ENCODE results near the gene CLCN2. TPM values are rescaled to one million over a fixed set of nuclear protein-coding genes. Genes with fewer than 3 reads are reported as not detected.

Gene CLCN2
- 1 to 10 TPM; 3.4 to 5.1 (median 4.2) TPM for total RNA-seq (2021; fragmentation: NEBNext Ultra II Directional; extraction: Animal tissue kit (Norgen Biotek cat#: 25700))
- long read RNA-seq, partial matches to known transcripts: 0 of 3 reads
- long read RNA-seq, other reads (novel, unspliced or antisense): 1 of 3 reads

DNA sequence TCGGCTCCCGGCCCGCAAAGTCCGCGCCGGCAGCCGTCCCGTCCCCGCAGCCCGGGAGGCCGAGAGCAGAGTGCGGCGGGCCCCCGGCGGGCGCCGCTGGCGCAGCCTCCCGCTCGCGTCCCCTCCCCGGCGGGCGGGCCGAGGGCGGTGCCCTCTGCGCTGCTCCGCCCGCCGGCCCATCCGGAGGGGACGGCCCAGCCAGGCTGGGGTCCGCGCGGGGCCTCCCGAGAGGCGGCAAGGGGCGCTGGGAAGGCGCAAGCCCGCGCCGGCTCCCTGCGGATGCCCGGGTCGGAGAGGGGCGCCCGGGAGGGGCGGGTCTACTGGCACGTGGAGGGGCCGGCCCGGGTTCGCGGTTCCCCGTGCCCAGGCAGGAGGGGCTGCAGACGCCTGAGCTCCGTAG is at the start of gene CLCN2, which contains the start of gene POLR2H:
CLCN2 (minus strand) TSS at position 74 of the 400 bp plus-strand sequence. CDS start 126 bp downstream, outside the sequence.
POLR2H (plus strand) TSS at position 179 of the 400 bp plus-strand sequence. CDS start 1,783 bp downstream, outside the sequence.
- H3K9me3 Mint-ChIP-seq: no peaks in the 10 kb centered on the region
- H3K4me1 Mint-ChIP-seq (ENCODE audit: low read depth): peaks cover 32% of the 10 kb centered on the region
- H3K27ac Mint-ChIP-seq: peak within 1 kb of the TSS; percentile 99
- no peak for DNase-seq
- peaks cover 6% of the 10 kb centered on the region for H3K27me3 Mint-ChIP-seq (ENCODE audit: insufficient read depth)
- TF ChIP-seq, protein P1, sequence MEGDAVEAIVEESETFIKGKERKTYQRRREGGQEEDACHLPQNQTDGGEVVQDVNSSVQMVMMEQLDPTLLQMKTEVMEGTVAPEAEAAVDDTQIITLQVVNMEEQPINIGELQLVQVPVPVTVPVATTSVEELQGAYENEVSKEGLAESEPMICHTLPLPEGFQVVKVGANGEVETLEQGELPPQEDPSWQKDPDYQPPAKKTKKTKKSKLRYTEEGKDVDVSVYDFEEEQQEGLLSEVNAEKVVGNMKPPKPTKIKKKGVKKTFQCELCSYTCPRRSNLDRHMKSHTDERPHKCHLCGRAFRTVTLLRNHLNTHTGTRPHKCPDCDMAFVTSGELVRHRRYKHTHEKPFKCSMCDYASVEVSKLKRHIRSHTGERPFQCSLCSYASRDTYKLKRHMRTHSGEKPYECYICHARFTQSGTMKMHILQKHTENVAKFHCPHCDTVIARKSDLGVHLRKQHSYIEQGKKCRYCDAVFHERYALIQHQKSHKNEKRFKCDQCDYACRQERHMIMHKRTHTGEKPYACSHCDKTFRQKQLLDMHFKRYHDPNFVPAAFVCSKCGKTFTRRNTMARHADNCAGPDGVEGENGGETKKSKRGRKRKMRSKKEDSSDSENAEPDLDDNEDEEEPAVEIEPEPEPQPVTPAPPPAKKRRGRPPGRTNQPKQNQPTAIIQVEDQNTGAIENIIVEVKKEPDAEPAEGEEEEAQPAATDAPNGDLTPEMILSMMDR (IDR thresholded peaks at IDR 0.05): no peak
- H3K4me3 Mint-ChIP-seq: peak within 1 kb of the TSS; percentile 99
- H3K36me3 Mint-ChIP-seq (ENCODE audit: low read depth): peaks cover 12% of the 10 kb centered on the region

GRCh38 chr3:184409946-184410500 is 48.6 kb upstream of the CLCN2 start:
- no peaks in the 10 kb centered on the region for H3K36me3 Mint-ChIP-seq (ENCODE audit: low read depth)
- peaks cover 19% of the 10 kb centered on the region for H3K27me3 Mint-ChIP-seq (ENCODE audit: insufficient read depth)
- H3K9me3 Mint-ChIP-seq: no peaks in the 10 kb centered on the region
- H3K27ac Mint-ChIP-seq: no peak overlapping the region
- DNase-seq: no peak
- TF ChIP-seq, protein P1 (IDR thresholded peaks at IDR 0.05): no peak
- H3K4me3 Mint-ChIP-seq: no peak overlapping the region
- no peaks in the 10 kb centered on the region for H3K4me1 Mint-ChIP-seq (ENCODE audit: low read depth)

DNA sequence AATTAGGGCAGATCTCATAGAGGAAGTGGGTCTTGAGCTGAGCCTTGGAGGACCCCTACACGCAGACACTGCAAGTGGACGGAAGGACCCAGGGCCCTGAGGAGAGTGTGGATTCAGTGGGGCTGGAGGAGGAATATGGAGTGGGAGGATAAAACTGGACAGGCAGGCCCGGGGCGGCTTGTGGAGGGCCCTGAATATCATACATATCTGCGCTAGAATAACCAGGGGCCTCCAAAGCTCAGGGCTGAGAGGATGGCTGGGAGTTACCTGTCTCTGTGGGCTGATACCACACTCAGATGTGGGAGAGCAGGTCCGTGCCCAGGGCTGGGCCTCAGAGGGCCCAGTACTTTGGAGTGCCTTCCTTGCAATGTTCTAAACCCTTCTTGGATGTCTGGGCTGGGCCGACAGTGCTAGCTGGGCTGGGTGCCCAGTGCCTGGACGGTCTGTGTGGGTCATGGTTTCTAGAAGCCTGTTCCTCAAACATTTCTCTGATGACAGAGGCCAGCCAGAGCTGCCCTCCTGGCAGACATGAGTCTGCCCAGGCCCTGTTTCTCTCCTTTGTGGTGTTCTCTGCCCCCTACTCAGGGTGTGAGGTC is 48.0 kb upstream of the CLCN2 start:
- DNase-seq: no peak
- no peaks in the 10 kb centered on the region for H3K36me3 Mint-ChIP-seq (ENCODE audit: low read depth)
- no peaks in the 10 kb centered on the region for H3K4me1 Mint-ChIP-seq (ENCODE audit: low read depth)
- TF ChIP-seq, protein P1 (IDR thresholded peaks at IDR 0.05): no peak
- H3K27me3 Mint-ChIP-seq (ENCODE audit: insufficient read depth): peaks cover 20% of the 10 kb centered on the region
- H3K27ac Mint-ChIP-seq: no peak overlapping the region
- H3K9me3 Mint-ChIP-seq: no peaks in the 10 kb centered on the region
- no peak overlapping the region for H3K4me3 Mint-ChIP-seq

DNA sequence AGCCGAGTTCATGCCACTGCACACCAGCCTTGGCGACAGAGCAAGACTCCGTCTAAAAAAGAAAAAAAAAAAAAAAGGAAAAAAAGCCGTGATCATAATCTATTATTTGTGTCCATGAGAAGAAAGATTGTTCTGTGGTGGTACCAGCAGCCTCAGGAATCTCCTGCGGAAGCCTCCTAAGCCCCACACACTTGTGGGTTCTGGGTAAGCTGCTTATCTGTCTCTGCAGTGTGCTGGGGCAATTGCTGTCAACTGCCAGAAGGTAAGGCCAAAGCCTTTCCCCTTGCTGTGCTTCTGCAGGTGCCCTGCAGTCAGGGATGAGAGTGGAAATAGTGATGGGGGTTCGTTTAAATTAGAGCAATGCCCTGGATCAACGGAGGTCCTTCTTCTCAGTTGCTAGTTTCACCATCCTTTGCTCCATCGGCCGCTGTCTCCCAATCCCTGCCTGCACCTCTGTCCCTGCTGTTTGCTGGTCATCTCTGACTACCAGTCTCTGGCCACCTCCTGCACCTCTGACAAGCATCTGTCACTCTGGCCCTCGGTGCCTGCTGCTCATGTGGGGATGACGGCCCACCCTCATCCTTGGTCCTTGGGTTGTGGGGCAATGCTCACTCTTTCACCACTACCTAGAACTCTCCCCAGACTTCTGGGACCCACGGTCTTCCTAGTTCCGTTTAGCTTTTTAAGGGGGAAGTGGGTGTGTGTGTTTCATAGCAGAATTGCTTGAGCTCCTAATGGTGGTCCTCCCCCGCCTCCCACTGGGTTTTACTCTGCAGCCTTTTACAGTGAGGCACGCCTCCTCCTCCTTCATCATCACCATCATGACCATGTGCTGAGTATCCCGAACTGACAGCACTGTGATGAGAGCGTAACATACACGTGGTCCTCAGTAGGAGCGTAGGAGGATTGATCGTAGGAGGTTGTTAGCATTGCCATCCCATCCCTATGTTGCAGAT is 43.9 kb upstream of the CLCN2 start:
- no peak overlapping the region for H3K4me3 Mint-ChIP-seq

DNA sequence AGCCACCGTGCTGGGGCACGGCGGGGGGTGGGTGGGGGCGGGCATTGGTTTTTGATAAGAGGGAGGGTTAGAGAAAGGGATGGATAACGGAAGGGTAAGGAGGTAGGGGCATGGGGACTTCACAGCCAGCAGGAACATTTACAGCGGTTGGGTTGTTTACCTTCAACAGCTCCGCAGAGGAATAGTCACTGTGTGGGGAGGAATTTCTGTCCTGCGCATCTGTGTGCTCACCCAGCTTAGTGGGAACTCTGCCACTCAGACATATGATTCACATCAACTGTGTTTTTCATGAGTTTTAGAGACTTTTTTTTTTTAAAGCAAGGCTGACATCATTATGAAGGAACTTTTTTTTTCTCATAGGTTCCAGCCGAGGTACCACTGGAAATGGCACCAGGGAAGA is 38.0 kb upstream of the CLCN2 start:
- H3K27me3 Mint-ChIP-seq (ENCODE audit: insufficient read depth): peaks cover 45% of the 10 kb centered on the region
- no peaks in the 10 kb centered on the region for H3K9me3 Mint-ChIP-seq

More for the DNA sequence above, 43.9 kb upstream of the CLCN2 start:
- no peaks in the 10 kb centered on the region for H3K36me3 Mint-ChIP-seq (ENCODE audit: low read depth)
- H3K9me3 Mint-ChIP-seq: no peaks in the 10 kb centered on the region
- peaks cover 35% of the 10 kb centered on the region for H3K27me3 Mint-ChIP-seq (ENCODE audit: insufficient read depth)
- TF ChIP-seq, protein P1 (IDR thresholded peaks at IDR 0.05): no peak
- H3K4me1 Mint-ChIP-seq (ENCODE audit: low read depth): no peaks in the 10 kb centered on the region
- DNase-seq: no peak
- no peak overlapping the region for H3K27ac Mint-ChIP-seq

More for the DNA sequence above, 38.0 kb upstream of the CLCN2 start:
- Mint-ChIP-seq H3K36me3 (ENCODE audit: low read depth) (no peaks in the 10 kb centered on the region), H3K4me3 (no peak overlapping the region), H3K27ac (no peak overlapping the region), H3K4me1 (ENCODE audit: low read depth) (peaks cover 8% of the 10 kb centered on the region)
- TF ChIP-seq, protein P1 (IDR thresholded peaks at IDR 0.05): no peak
- DNase-seq: peak; percentile 85

Data from HFFc6 (cell line).